GM12865 (cell line): ENCODE measurements around the gene RTN3.
A peak's percentile ranks its signal among the peaks of the same experiment; 100 is the strongest.

Experiments used
- DNase-seq: peaks from one replicate; pipeline ENCODE4 v3.0.0; 2010; ENCODE audit warnings: low read depth
- H3K4me3 ChIP-seq: 2 replicates; pipeline ENCODE4 v1.5.1; 2011; ENCODE audit warnings: mild to moderate bottlenecking, low read depth, low read length, control low read depth
- CTCF ChIP-seq: IDR thresholded peaks from 2 replicates; pipeline ENCODE4 v1.5.1; 2011; ENCODE audit warnings: low read length, control low read depth, low read depth, inconsistent platforms; ENCODE audit not compliant: insufficient read depth; ENCODE audit errors: missing control alignments

The RTN3 gene

DNA sequence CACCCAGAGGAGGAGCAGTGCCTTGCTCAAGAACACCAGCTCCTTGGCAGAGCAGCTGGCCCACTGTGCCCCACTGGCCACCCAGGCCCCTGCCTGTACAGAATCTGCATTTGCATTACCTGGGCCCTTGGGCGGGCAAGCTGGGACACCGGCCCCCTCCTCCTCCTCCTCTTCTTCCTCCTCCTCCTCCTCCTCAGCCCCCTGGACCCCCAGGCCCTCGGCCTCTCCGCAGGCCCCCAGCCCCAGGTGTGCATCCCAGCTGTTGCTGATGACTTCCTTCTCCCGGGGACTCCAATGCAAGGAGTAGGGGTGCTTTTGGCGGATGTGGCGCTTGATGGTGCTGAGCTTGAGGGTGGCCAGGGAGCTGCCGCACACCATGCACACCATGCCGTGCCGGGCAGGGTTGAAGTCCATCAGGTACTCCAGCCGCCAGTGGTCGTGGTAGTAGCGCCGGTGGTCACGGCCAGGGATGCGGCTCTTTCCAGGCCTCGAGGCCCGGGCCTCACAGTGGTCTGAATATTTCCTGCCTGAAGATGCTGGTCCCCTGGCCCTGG is 84.5 kb downstream of the RTN3 start:
- no peak for DNase-seq
- H3K4me3 ChIP-seq, result no peak overlapping the region
- TF ChIP-seq CTCF, result no peak

GRCh38 chr11:63766531-63767235 is 85.4 kb downstream of the RTN3 start:
- no peak for TF ChIP-seq CTCF
- DNase-seq, result no peak
- H3K4me3 ChIP-seq, result no peak overlapping the region

DNA sequence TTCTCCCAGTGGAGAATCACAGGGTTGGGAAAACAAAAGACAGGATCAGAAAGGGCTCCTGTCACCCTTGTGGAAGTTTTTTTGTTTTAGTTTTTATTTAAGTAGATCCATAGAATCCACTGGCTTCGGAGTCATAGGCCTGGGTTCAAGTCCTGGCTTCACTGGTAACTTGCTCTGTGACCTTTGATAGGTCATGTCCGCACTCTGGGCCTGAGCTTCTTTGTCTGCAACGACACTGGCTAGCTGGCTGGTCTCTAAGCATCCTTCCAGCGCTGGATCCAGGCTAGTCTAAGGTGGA is 85.9 kb downstream of the RTN3 start:
- DNase-seq, result no peak
- TF ChIP-seq CTCF, result no peak
- peak overlapping the region; percentile 93 for H3K4me3 ChIP-seq

- peak; percentile 58 for DNase-seq
- H3K4me3 ChIP-seq, result peak overlapping the region; percentile 93
- no peak for TF ChIP-seq CTCF
Observed at GRCh38 chr11:63767565-63768236, 86.4 kb downstream of the RTN3 start.

- peak; percentile 74 for DNase-seq
- TF ChIP-seq CTCF, result peak; percentile 72
- peak within 1 kb of the TSS; percentile 93 for H3K4me3 ChIP-seq
Observed at GRCh38 chr11:63768237-63769041, 87.1 kb downstream of the RTN3 start, which contains the start of gene ZFTA. Gene ZFTA (minus strand): TSS chr11:63768775. CDS start chr11:63768622, 153 bp downstream.

DNA sequence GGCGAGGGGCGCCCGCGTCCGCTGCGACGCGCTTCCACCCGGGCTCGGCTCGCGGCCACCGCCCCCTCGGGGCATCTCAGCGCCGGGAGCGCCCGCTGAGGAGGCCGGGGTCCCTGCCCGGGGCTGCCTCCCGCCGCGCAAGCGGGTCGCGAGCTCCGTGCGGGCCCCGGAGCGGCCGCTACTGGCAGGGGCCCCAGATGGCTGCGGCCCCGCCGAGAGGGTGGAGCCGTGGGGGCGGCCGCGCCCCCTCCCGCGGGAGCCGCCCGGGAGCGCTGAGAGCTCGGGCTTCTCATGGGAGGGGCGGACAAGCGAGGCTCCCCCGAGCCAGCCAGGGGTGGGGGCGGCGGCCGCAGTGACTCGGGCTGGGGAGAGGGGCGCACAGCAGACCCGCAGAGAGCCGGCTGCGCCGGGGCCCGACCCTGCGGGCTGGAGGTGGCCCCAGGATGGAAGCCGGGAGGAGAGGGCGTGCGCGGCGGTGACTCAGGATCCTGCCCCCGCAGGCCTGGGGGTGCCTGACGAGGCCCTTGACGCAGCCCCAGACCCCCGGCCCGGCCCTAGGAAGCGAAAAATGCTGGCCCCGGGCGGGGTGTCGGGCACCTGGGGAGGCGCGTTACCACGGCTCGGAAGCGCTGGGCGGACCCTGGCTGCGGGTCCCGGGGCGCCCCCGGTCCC is 87.9 kb downstream of the RTN3 start:
- peak; percentile 48 for DNase-seq
- TF ChIP-seq CTCF, result no peak
- H3K4me3 ChIP-seq, result peak overlapping the region; percentile 61
